ES-I3 (cell line): ENCODE results near the gene FILIP1L.
"Not testable (repeated sequence)": the region's sequence is repeated elsewhere in the genome, so short reads cannot be mapped to it uniquely, and the experiment has no call there.

ENCODE experiments used
- H3K36me3 ChIP-seq: 2 replicates; pipeline ENCODE4 v1.6.1; 2013; ENCODE audit warnings: mild to moderate bottlenecking, low read length, control low read depth, moderate library complexity; ENCODE audit not compliant: insufficient read depth
- H3K4me1 ChIP-seq: 2 replicates; pipeline ENCODE4 v1.6.1; 2013; ENCODE audit warnings: mild to moderate bottlenecking, control low read depth, low read length; ENCODE audit not compliant: insufficient read depth
- H3K9ac ChIP-seq: 2 replicates; pipeline ENCODE4 v1.6.1; 2013; ENCODE audit warnings: low read depth, mild to moderate bottlenecking, low read length, moderate library complexity
- H3K9me3 ChIP-seq: 2 replicates; pipeline ENCODE4 v1.6.1; 2013; ENCODE audit warnings: mild to moderate bottlenecking, low read length, moderate library complexity; ENCODE audit not compliant: control insufficient read depth, insufficient read depth

Gene FILIP1L

DNA sequence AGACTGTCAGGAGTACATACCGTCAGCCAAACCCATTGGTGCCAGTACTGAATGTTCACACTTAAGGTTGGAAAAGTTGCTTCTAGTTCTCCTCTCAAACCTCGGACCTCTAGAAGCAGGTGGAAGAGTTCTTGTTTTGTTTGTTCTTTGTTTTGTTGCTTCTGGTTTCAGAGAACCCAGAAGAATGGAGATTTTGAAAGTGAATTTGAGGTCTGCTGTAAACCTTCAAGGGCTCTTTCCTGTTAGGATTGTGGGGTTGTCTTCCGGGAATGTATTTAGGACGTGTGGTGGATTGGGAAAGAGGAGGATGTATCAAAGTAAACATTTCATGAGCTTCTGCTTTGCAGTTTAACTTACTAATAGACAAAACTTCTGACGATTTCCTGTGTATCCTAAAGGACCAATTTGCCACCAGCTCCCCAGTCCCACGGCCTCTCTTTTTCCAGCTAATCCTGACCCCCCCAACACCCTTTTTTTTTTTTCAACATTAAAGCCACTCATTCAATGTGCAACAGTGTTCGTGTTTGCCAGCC is 50.3 kb downstream of the FILIP1L start:
- Histone ChIP-seq H3K36me3 (no peaks in the 10 kb centered on the region), H3K4me1 (no peaks in the 10 kb centered on the region), H3K9me3 (no peaks in the 10 kb centered on the region), H3K9ac (no peak overlapping the region)

DNA sequence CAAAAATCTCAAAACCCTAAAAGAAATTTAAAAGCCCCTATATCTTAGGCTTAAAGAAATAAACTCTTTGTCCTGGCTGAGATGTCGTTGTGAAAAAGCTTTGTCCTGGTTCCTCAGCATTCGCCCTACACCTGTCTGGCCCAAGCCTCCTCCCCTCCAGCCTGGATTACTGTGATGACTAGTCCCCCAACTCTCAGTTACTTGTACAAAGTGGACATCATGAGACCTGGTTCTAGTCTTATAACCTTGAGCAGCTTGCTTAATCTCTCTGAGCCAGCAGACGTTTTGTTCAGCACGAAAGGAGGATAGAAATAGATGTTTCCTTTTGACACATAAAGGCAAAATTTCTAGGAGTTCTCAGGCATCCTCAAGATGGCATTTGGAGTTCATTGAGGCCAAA is 51.6 kb downstream of the FILIP1L start:
- H3K4me1 ChIP-seq, result no peaks in the 10 kb centered on the region
- no peak overlapping the region for H3K9ac ChIP-seq
- H3K36me3 ChIP-seq, result no peaks in the 10 kb centered on the region
- no peaks in the 10 kb centered on the region for H3K9me3 ChIP-seq

- H3K36me3 ChIP-seq, result no peaks in the 10 kb centered on the region
- no peak overlapping the region for H3K9ac ChIP-seq
- H3K9me3 ChIP-seq, result no peaks in the 10 kb centered on the region
- no peaks in the 10 kb centered on the region for H3K4me1 ChIP-seq
Measured at GRCh38 chr3:100060685-100061484, 53.4 kb downstream of the FILIP1L start.

- no peaks in the 10 kb centered on the region for H3K36me3 ChIP-seq
- no peak overlapping the region for H3K9ac ChIP-seq
- H3K9me3 ChIP-seq, result no peaks in the 10 kb centered on the region
- H3K4me1 ChIP-seq, result no peaks in the 10 kb centered on the region
Measured at GRCh38 chr3:100059472-100059871, 54.8 kb downstream of the FILIP1L start.

- Histone ChIP-seq H3K36me3 (no peaks in the 10 kb centered on the region), H3K9me3 (no peaks in the 10 kb centered on the region), H3K4me1 (no peaks in the 10 kb centered on the region), H3K9ac (no peak overlapping the region)
Measured at GRCh38 chr3:100057716-100058575, 56.4 kb downstream of the FILIP1L start.

GRCh38 chr3:100053951-100054620 is 60.2 kb downstream of the FILIP1L start:
- H3K9ac ChIP-seq, result no peak overlapping the region
- no peaks in the 10 kb centered on the region for H3K9me3 ChIP-seq
- no peaks in the 10 kb centered on the region for H3K36me3 ChIP-seq
- no peaks in the 10 kb centered on the region for H3K4me1 ChIP-seq

DNA sequence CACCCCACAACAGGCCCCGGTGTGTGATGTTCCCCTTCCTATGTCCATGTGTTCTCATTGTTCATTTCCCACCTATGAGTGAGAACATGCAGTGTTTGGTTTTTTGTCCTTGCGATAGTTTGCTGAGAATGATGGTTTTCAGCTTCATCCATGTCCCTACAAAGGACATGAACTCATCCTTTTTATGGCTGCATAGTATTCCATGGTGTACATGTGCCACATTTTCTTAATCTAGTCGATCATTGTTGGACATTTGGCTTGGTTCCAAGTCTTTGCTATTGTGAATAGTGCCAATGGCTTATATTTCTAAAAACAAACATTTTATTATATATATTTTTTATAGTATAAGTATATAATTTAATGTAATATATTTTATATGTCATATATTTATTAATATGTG is 62.8 kb downstream of the FILIP1L start:
- H3K4me1 ChIP-seq, H3K36me3 ChIP-seq, H3K9me3 ChIP-seq, H3K9ac ChIP-seq: not testable (repeated sequence)

- H3K4me1 ChIP-seq, result peaks cover 16% of the 10 kb centered on the region
- H3K9ac ChIP-seq, result no peak overlapping the region
- no peaks in the 10 kb centered on the region for H3K9me3 ChIP-seq
- H3K36me3 ChIP-seq, result no peaks in the 10 kb centered on the region
Measured at GRCh38 chr3:100048248-100048647, 66.1 kb downstream of the FILIP1L start.

GRCh38 chr3:100047455-100048141 is 66.7 kb downstream of the FILIP1L start:
- Histone ChIP-seq H3K9me3 (no peaks in the 10 kb centered on the region), H3K9ac (no peak overlapping the region), H3K4me1 (peaks cover 16% of the 10 kb centered on the region), H3K36me3 (no peaks in the 10 kb centered on the region)

- Histone ChIP-seq H3K36me3 (no peaks in the 10 kb centered on the region), H3K9ac (no peak overlapping the region), H3K4me1 (peaks cover 16% of the 10 kb centered on the region), H3K9me3 (no peaks in the 10 kb centered on the region)
Measured at GRCh38 chr3:100046986-100047385, 67.3 kb downstream of the FILIP1L start.

DNA sequence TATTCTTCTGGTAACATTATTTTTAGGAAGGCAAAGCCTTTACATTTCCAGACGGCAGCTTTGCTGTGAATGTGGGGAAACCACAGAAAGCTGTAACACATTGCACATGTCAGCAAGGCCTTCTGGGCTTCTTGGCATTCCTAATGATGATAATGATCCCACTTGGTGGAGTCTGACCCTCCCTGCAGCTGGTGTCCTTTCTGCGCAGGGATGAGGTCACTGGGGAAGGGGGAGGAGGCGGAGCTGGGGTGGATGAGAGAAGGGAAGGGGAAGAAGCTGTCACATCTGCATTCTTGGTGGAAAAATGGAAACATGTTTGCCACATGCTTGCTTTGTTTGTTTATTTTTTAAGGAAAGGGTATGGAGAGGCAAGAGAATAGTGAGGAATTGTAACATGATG is 68.6 kb downstream of the FILIP1L start:
- no peaks in the 10 kb centered on the region for H3K9me3 ChIP-seq
- no peak overlapping the region for H3K9ac ChIP-seq
- peaks cover 22% of the 10 kb centered on the region for H3K4me1 ChIP-seq
- no peaks in the 10 kb centered on the region for H3K36me3 ChIP-seq

GRCh38 chr3:100044369-100044768 is 69.9 kb downstream of the FILIP1L start:
- Histone ChIP-seq H3K4me1 (peaks cover 23% of the 10 kb centered on the region), H3K36me3 (no peaks in the 10 kb centered on the region), H3K9me3 (no peaks in the 10 kb centered on the region), H3K9ac (no peak overlapping the region)

- Histone ChIP-seq H3K9me3 (no peaks in the 10 kb centered on the region), H3K36me3 (no peaks in the 10 kb centered on the region), H3K9ac (no peak overlapping the region), H3K4me1 (peaks cover 23% of the 10 kb centered on the region)
Measured at GRCh38 chr3:100043271-100043670, 71.0 kb downstream of the FILIP1L start.
